ENCODE measurements around the gene TSNAXIP1.
"Not testable (repeated sequence)": the region's sequence is repeated elsewhere in the genome, so short reads cannot be mapped to it uniquely, and the experiment has no call there.

Gene TSNAXIP1

GRCh38 chr16:67862623-67863583 lies 56.2 kb downstream of the TSNAXIP1 start:
- DNase-seq (ENCODE audit: low read depth) = no peak

- DNase-seq (ENCODE audit: low read depth) = not testable (repeated sequence)
These were observed 57.4 kb downstream of the TSNAXIP1 start for GRCh38 chr16:67864044-67864443.

GRCh38 chr16:67864594-67864993 lies 57.9 kb downstream of the TSNAXIP1 start:
- DNase-seq (ENCODE audit: low read depth) = no peak

GRCh38 chr16:67865318-67865717 lies 58.6 kb downstream of the TSNAXIP1 start:
- DNase-seq (ENCODE audit: low read depth) = no peak

- DNase-seq (ENCODE audit: low read depth) = no peak
These were observed 61.6 kb downstream of the TSNAXIP1 start for GRCh38 chr16:67868290-67868689.

GRCh38 chr16:67869653-67870052 lies 63.0 kb downstream of the TSNAXIP1 start:
- DNase-seq (ENCODE audit: low read depth) = no peak

- no peak for DNase-seq (ENCODE audit: low read depth)
These were observed 64.6 kb downstream of the TSNAXIP1 start for GRCh38 chr16:67871256-67871655.

- no peak for DNase-seq (ENCODE audit: low read depth)
These were observed 65.5 kb downstream of the TSNAXIP1 start for GRCh38 chr16:67872131-67872630.

GRCh38 chr16:67872631-67873434 lies 66.1 kb downstream of the TSNAXIP1 start, which contains the start of gene EDC4:
TSS of gene EDC4 (plus strand) at chr16:67873052. CDS start at chr16:67873262, 210 bp downstream.
- peak; percentile 75 for DNase-seq (ENCODE audit: low read depth)

- no peak for DNase-seq (ENCODE audit: low read depth)
These were observed 67.0 kb downstream of the TSNAXIP1 start for GRCh38 chr16:67873435-67874370.

GRCh38 chr16:67874372-67874771 lies 67.7 kb downstream of the TSNAXIP1 start:
- DNase-seq (ENCODE audit: low read depth) = no peak

GRCh38 chr16:67877064-67877463 lies 70.4 kb downstream of the TSNAXIP1 start:
- DNase-seq (ENCODE audit: low read depth) = no peak
